HG03196 (cell line): ENCODE results near the gene ZNF296.

Source experiments
- ATAC-seq: cut with Tn5 transposase; IDR thresholded peaks from one replicate; pipeline ENCODE4 v1.9.1; 2021; ENCODE audit not compliant: unreplicated experiment

The ZNF296 gene

DNA sequence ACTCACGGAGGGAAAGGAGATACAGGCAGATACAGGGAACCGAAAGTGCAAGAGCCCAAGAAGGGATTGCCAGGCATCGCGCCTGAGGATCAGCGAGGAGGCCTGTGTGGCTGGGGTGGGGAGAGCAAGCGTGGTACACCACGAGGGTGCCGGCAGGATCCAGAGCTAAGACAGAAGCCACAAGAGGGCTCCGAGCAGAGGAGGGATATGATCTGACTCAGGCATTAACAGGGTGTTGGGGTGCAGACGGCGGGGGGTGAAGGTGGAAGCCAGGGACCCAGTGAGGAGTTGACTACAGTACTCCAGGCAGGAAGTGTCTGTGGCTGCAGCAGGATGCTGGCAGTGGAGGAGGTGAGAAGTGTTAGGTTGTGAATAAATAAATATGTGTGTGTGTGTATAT lies 11.3 kb upstream of the ZNF296 start:
- ATAC-seq = no peak

DNA sequence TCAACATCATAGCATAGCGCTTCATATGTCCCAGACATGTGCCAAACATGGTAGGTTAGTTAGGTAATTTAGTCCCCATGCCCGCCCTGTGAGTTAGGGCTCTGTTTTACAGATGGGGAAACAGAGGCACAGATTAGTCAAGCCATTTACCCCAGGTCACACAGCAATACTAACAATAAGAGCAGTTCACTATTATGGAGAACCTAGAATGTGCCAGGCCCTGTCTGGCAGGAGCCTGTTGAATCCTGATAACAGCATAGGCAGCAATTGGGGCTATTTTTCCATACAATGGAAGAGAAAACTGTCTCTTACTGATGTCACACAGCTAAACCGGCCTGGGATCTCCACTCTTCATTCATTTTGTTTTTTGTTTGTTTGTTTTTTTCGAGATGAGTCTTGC lies 10.2 kb upstream of the ZNF296 start:
- ATAC-seq = no peak

DNA sequence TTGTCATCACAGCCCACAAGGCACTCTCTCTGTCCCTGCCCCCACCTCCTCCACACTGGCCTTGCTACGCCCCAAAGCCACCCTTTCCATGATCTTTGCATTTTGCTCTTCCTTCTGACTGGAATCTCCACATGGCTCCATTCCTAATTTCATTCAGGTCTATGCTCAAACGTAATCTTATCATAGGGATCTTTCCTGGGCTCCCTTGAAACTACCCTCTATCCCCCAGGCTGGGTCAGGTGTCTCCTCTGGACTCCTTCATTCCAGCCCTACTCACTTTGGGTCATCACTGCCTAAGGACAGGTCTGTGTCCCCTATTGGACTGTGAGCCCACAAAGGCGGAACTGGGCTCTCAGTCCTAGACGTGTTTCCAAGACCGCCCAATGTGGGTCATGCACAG lies 5.9 kb upstream of the ZNF296 start:
- no peak for ATAC-seq

DNA sequence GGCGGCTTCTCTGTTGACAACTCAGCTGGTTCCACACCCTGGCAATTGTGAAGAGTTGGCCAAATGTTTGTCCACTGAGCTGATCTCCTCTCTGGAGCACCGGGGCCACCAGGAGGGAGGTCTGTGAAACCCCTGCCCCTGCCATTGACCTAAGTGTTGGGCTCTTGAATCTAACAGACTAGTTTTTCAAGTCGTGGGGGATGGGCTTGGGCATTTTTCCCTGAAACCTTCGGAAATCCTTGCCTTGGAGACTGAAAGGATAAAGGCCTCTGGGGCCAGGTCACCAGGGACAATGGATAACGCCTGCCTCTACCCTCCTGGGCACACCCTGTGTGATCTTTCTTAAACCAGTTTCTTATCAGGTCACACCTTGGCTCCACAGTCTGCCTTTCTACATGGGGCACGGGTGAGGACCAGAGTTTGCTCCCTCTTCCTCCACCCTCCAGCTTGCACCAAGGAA lies 3.7 kb upstream of the ZNF296 start:
- no peak for ATAC-seq

GRCh38 chr19:45079063-45079910 lies 3.0 kb upstream of the ZNF296 start, which contains the start of gene GEMIN7:
Gene GEMIN7 (plus strand): TSS chr19:45079260. CDS start chr19:45090115, 10,855 bp downstream.
- ATAC-seq = peak; percentile 38

- ATAC-seq = no peak
Measured at GRCh38 chr19:45078390-45079062, 2.2 kb upstream of the ZNF296 start.

GRCh38 chr19:45076851-45077730 lies 813 bp upstream of the ZNF296 start:
- no peak for ATAC-seq

- peak; percentile 47 for ATAC-seq
Measured at GRCh38 chr19:45075301-45076028, 813 bp downstream of the ZNF296 start.

DNA sequence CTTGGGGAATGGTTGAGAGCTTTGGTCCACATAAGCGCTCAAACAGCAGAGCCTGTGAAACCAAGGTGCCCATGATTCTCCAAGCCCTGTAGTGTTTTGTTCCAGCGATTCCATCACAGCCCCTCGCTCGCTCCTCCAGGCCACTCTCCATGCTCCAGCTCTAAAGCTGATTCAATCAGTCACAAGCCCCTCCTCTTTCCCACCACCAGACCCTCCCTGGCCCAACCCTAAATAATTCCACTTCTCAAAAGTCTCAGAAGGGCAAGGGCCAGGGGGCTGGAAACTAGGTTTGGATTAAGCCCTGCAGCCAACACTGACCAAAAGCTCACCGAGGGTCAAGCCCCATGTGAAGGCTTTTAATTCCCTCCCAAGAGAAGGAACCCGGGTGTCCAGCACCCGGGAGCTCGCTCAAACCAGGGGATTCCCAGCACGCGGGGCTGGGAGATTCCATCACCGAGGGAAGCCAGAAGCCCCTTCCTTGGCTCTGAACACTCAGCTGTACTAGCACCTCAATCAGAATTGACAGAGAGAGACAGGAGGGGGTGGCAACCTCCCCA lies 1.5 kb downstream of the ZNF296 start:
- ATAC-seq = no peak

- ATAC-seq = no peak
Measured at GRCh38 chr19:45071969-45072790, 4.1 kb downstream of the ZNF296 start.

DNA sequence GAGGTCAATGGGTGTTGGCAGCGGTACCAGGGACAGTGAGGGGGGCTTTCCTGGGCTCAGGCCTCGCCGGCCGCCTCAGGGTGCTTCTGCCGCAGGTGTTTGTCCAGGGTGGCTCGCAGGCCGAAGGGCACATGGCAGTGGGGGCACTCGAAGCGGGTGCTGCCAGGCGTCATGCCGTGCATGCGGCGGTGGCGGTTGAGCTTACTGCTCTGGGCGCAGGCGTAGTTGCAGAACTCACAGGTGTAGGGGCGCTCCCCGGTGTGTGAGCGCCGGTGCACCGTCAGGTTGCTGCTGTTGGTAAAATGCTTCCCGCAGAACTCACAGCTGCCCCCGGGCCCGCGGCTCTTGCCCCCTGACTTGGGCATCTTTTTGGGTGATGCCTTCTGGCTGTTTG lies 4.7 kb downstream of the ZNF296 start:
- ATAC-seq = no peak

DNA sequence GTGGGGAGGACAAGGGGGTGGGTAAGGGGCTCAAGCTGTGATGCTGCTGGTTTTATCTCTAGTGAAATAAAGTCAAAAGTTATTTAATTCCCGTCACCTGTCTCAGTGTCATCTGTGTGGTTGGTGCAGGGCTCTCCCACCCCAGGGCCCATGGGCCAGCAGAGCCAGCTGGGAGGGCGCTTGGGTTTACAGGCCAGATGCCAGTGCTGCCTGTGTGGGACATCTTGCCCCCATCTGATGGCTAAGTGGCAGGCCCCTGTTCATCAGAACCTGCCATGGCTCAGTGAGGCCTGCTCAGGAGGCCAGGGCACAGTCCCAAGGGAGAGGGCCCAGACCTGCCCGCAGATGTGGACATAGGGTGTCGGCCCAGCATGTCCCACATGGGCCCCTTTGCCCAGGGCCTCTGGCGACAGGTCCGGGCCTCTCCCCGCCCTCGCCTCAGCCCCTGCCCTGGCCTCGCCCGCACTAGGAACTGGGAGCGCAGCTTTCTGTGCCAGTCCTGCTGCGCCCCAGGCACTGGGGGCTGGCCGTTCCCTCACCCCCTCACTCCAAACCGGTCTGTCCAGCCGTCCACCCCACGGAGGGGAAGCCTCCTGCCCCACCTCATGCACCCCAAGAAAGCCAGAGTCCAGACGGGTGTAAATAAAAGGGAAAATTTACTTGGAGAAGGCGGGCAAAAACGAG lies 5.3 kb downstream of the ZNF296 start:
- ATAC-seq = no peak

- no peak for ATAC-seq
Measured at GRCh38 chr19:45070214-45070613, 6.1 kb downstream of the ZNF296 start.

GRCh38 chr19:45069056-45069455 lies 7.2 kb downstream of the ZNF296 start:
- ATAC-seq = no peak

DNA sequence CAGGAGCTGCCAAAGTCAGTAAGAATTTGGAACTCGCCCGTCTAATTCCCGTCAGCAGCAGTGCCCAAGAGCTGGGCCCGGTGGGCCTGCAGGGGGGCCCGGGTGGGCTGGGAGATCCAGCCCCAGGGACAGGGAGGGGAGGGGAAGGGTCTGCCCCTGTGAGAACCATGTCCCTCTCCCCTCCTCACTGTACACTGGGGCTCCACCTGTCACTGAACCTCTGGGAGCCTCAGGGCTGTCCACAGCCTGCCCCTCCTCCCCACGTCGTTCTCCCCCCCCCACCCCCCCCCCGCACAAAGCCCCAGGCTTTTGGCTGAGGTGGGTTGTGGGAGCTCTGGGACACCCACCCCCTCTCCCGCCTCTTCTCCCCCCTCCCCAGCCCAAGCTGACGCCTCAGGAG lies 8.2 kb downstream of the ZNF296 start:
- ATAC-seq = no peak

GRCh38 chr19:45066921-45067661 lies 9.2 kb downstream of the ZNF296 start:
- no peak for ATAC-seq

DNA sequence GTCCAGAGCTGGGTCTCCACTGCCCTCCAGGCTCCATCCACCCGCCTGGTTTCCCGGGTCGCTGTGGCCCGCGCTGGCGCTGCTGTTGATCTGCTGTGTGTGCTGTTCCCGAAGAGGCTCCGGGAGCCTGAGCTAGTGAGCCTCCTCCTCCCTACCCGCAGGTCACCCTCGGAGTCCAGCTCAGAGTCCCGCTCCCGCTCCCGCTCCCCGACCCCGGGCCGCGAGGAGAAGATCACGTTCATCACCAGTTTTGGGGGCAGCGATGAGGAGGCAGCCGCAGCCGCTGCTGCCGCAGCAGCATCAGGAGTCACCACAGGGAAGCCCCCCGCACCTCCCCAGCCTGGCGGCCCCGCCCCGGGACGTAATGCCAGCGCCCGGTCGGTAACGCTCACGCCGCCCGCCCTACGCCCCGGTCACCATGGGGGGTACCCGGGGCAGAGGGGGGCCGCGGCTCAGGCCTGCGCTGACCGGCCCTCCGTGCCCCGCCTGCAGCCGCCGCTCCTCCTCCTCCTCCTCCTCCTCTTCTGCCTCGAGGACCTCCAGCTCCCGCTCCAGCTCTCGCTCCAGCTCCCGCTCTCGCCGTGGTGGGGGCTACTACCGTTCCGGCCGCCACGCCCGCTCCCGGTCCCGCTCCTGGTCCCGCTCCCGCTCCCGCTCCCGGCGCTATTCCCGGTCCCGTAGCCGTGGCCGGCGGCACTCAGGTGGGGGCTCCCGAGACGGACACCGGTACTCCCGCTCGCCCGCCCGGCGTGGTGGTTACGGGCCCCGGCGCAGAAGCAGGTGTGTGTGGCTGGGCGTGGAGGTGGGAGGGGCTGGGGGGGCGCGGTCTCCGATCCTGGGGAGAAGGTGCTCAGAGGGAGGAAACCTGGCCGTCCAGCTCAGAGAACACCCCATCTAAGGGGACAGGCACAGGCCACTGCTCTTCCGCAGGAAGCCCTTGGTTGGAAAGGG lies 12.2 kb downstream of the ZNF296 start:
- no peak for ATAC-seq
